GM18951 (cell line): ENCODE data around the gene CINP.

Experiments
- POLR2A ChIP-seq: IDR thresholded peaks from 4 replicates; pipeline ENCODE4 v1.6.1; 2011; ENCODE audit warnings: mild to moderate bottlenecking; ENCODE audit not compliant: insufficient read length, insufficient read depth; ENCODE audit errors: extremely low read depth
- in situ Hi-C: fragments of 300-500 bp; cut with MboI; formaldehyde crosslinking; loops from one replicate; pipeline ENCODE4 v1.12.0; 2022; ENCODE audit warnings: low sequenced_read_pairs, mixed read lengths, inconsistent platforms; ENCODE audit not compliant: unreplicated experiment

Gene CINP

GRCh38 chr14:102321456-102322422 lies 41.0 kb downstream of the CINP start:
- in situ Hi-C loops, result loop anchor here (25.0 kb wide), 1 partner anchor 559 kb away; the partner anchor contains the start of gene PPP2R5C
- TF ChIP-seq POLR2A, result no peak

GRCh38 chr14:102320671-102321455 lies 41.8 kb downstream of the CINP start:
- in situ Hi-C loops, result loop anchor here (25.0 kb wide), 1 partner anchor 559 kb away; the partner anchor contains the start of gene PPP2R5C

GRCh38 chr14:102320033-102320660 lies 42.5 kb downstream of the CINP start:
- no peak for TF ChIP-seq POLR2A
- in situ Hi-C loops, result loop anchor here (25.0 kb wide), 1 partner anchor 558 kb away; the partner anchor contains the start of gene PPP2R5C

More at GRCh38 chr14:102320671-102321455, 41.8 kb downstream of the CINP start:
- TF ChIP-seq POLR2A, result no peak

- TF ChIP-seq POLR2A, result peak; percentile 63
- in situ Hi-C loops, result loop anchor here (10.0 to 25.0 kb wide), 2 partner anchors 355 to 557 kb away; partner anchors contain the start of genes DYNC1H1 and PPP2R5C
These were observed 43.2 kb downstream of the CINP start, which contains the start of gene ZNF839 for GRCh38 chr14:102319351-102320032. TSS of gene ZNF839 (plus strand) at chr14:102319746. CDS start at chr14:102319766, 20 bp downstream.

GRCh38 chr14:102318781-102319276 lies 43.9 kb downstream of the CINP start:
- in situ Hi-C loops, result loop anchor here (10.0 to 25.0 kb wide), 2 partner anchors 354 to 557 kb away; partner anchors contain the start of genes DYNC1H1 and PPP2R5C
- TF ChIP-seq POLR2A, result no peak

- in situ Hi-C loops, result loop anchor here (10.0 to 25.0 kb wide), 2 partner anchors 353 to 555 kb away; partner anchors contain the start of genes DYNC1H1 and PPP2R5C
- no peak for TF ChIP-seq POLR2A
These were observed 45.0 kb downstream of the CINP start for GRCh38 chr14:102317564-102318248.

- in situ Hi-C loops, result loop anchor here (10.0 to 25.0 kb wide), 2 partner anchors 352 to 555 kb away; partner anchors contain the start of genes DYNC1H1 and PPP2R5C
- TF ChIP-seq POLR2A, result peak; percentile 30
These were observed 45.7 kb downstream of the CINP start for GRCh38 chr14:102316743-102317563.

- no peak for TF ChIP-seq POLR2A
- in situ Hi-C loops, result loop anchor here (10.0 to 25.0 kb wide), 2 partner anchors 352 to 554 kb away; partner anchors contain the start of genes DYNC1H1 and PPP2R5C
These were observed 46.4 kb downstream of the CINP start for GRCh38 chr14:102316338-102316742.

GRCh38 chr14:102315121-102315520 lies 47.6 kb downstream of the CINP start:
- no peak for TF ChIP-seq POLR2A
- in situ Hi-C loops, result loop anchor here (10.0 to 25.0 kb wide), 2 partner anchors 350 to 553 kb away; partner anchors contain the start of genes DYNC1H1 and PPP2R5C
